ENCODE results near the gene TMOD1. TPM values are rescaled to one million over a fixed set of nuclear protein-coding genes. Genes with fewer than 3 reads are reported as not detected.
A peak's percentile ranks its signal among the peaks of the same experiment; 100 is the strongest.

Gene TMOD1
- total RNA-seq, 1 donor from 2014 or later = 186 TPM

GRCh38 chr9:97508852-97509251 is 7.4 kb downstream of the TMOD1 start:
- Histone ChIP-seq H3K9me3 (replicated peaks) (no peaks in the 10 kb centered on the region), H3K4me1 (peaks cover 86% of the 10 kb centered on the region), H3K4me3 (no peak overlapping the region), H3K36me3 (peaks cover 7% of the 10 kb centered on the region), H3K27me3 (ENCODE audit: low read depth) (no peaks in the 10 kb centered on the region), H3K27ac (replicated peaks) (peak overlapping the region; percentile 54)
- intact Hi-C loops (cut with micrococcal nuclease) = no loop called here
- TF ChIP-seq CTCF (IDR thresholded peaks at IDR 0.05; ENCODE audit: borderline replicate concordance) = no peak
- DNase-seq = no peak

DNA sequence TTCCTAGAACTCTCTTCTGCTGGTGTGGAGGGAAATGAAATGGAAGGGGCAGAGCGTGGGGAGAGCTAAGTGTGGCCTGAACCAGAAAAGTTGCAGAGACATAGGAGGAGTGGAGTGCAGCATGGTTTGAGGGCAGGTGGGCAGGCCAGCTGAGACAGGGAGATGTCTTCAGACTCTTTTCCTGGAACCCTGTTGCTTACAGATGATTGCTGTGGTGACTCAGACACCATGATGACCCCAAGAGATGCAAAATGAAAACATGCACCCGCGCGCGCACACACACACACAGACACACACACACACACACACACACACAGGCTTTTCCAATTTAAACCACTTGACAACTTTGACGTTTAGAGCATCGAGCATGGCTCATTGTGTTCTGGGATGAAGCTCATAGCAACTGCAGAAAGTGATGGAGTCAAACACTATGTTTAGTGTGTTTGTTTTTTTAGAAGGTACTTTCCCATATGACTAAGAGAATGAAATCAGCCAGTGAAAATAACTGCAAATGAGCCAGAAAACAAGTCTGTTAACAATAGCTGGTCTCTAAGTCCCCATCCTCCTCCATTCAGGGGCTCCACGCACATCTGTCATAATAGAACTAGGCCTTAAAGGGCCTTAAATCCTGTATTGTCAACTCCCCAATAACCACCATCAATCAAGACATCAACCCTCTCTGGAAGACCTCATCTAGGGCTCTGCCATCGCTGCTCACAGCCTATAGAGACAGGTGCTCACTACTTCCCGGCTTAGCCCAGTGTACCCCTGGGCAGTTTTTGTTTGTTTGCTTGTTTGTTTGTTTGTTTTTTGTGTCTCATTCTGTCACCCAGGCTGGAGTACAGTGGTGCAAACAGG is 9.6 kb downstream of the TMOD1 start:
- Histone ChIP-seq H3K27ac (replicated peaks) (peak overlapping the region; percentile 31), H3K9me3 (replicated peaks) (no peaks in the 10 kb centered on the region), H3K4me1 (peaks cover 84% of the 10 kb centered on the region), H3K27me3 (ENCODE audit: low read depth) (no peaks in the 10 kb centered on the region), H3K4me3 (no peak overlapping the region), H3K36me3 (peaks cover 7% of the 10 kb centered on the region)
- no peak for DNase-seq
- no peak for TF ChIP-seq CTCF (IDR thresholded peaks at IDR 0.05; ENCODE audit: borderline replicate concordance)
- intact Hi-C loops (cut with micrococcal nuclease) = no loop called here

DNA sequence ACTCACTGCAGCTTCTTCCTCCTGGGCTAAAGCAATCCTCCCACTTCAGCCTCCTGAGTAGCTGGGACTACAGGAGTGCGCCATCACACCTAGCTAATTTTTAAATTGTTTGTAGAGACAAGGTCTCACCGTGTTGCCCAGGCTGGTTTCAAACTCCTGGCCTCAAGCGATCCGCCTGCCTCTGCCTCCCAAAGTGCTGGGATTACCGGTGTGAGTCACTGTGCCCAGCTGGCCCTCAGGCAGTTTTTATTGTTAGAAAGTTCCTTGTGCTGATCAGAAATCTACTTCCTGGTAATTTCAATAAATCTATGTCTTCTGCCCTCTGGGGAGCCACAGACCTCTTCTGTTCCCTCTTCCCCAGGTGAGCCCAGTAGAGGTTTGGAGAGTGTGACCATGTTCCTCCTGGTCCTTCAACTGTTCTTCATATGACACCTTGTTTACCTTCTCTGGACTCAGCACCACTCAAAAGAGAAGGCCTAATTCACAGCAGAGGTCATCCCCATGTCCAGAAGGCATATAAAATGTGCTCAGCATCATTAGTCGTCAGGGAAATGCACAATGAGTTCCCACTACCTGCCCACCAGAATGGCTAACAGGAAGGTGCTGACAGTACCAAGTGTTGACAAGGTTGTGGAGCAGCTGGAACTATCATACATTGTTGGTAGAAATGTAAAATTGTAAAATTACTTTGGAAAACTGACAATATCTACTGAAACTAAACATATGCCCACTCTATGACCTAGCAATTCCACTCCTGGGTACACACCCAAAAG is 10.4 kb downstream of the TMOD1 start:
- H3K36me3 ChIP-seq = peaks cover 7% of the 10 kb centered on the region
- intact Hi-C loops (cut with micrococcal nuclease) = no loop called here
- peaks cover 84% of the 10 kb centered on the region for H3K4me1 ChIP-seq
- no peak for DNase-seq
- no peaks in the 10 kb centered on the region for H3K9me3 ChIP-seq (replicated peaks)
- no peaks in the 10 kb centered on the region for H3K27me3 ChIP-seq (ENCODE audit: low read depth)
- TF ChIP-seq CTCF (IDR thresholded peaks at IDR 0.05; ENCODE audit: borderline replicate concordance) = no peak
- H3K4me3 ChIP-seq = no peak overlapping the region
- peak overlapping the region; percentile 25 for H3K27ac ChIP-seq (replicated peaks)

GRCh38 chr9:97512966-97513560 is 11.6 kb downstream of the TMOD1 start:
- DNase-seq = no peak
- Histone ChIP-seq H3K27me3 (ENCODE audit: low read depth) (no peaks in the 10 kb centered on the region), H3K36me3 (peaks cover 7% of the 10 kb centered on the region), H3K4me1 (peaks cover 87% of the 10 kb centered on the region), H3K4me3 (no peak overlapping the region), H3K9me3 (replicated peaks) (no peaks in the 10 kb centered on the region), H3K27ac (replicated peaks) (peak overlapping the region; percentile 68)
- intact Hi-C loops (cut with micrococcal nuclease) = no loop called here
- TF ChIP-seq CTCF (IDR thresholded peaks at IDR 0.05; ENCODE audit: borderline replicate concordance) = no peak

GRCh38 chr9:97514531-97514930 is 13.1 kb downstream of the TMOD1 start:
- no peak overlapping the region for H3K4me3 ChIP-seq
- peaks cover 7% of the 10 kb centered on the region for H3K36me3 ChIP-seq
- no peaks in the 10 kb centered on the region for H3K9me3 ChIP-seq (replicated peaks)
- peak overlapping the region; percentile 68 for H3K27ac ChIP-seq (replicated peaks)
- DNase-seq = peak; percentile 45
- peaks cover 89% of the 10 kb centered on the region for H3K4me1 ChIP-seq
- peak; percentile 26 for TF ChIP-seq CTCF (IDR thresholded peaks at IDR 0.05; ENCODE audit: borderline replicate concordance)
- intact Hi-C loops (cut with micrococcal nuclease) = no loop called here
- no peaks in the 10 kb centered on the region for H3K27me3 ChIP-seq (ENCODE audit: low read depth)
